Brain microvascular endothelial cell (primary cell): ENCODE data around the gene CTSK.

Experiments used
- DNase-seq: peaks from one replicate; pipeline ENCODE4 v3.0.0-alpha.2; 2020
- H3K27ac ChIP-seq: fragments of 250-450 bp; sonication (Bioruptor Pico); 2 replicates; pipeline ENCODE4 v1.5.1; 2020; ENCODE audit warnings: mild to moderate bottlenecking, moderate library complexity
- H3K27me3 ChIP-seq: fragments of 250-450 bp; sonication (Bioruptor Pico); replicated peaks from 2 replicates; pipeline ENCODE4 v1.5.1; 2020; ENCODE audit warnings: mild to moderate bottlenecking
- H3K36me3 ChIP-seq: fragments of 250-450 bp; sonication (Bioruptor Pico); replicated peaks from 2 replicates; pipeline ENCODE4 v1.5.1; 2020; ENCODE audit warnings: mild to moderate bottlenecking
- H3K4me3 ChIP-seq: 2 replicates; pipeline ENCODE4 v1.5.1; 2011; ENCODE audit warnings: low read depth, mild to moderate bottlenecking, control low read depth, low read length, moderate library complexity
- in situ Hi-C: cut with HindIII; loops from 2 replicates; pipeline ENCODE4 v1.10.0; 2017; ENCODE audit warnings: low sequenced_read_pairs, low pct_ligation_motif_present
- TF ChIP-seq, protein P1 (sequence below): IDR thresholded peaks from 2 replicates; pipeline ENCODE4 v1.5.1; 2011; ENCODE audit warnings: low read depth, mild to moderate bottlenecking, moderate library complexity, low read length, control low read depth, inconsistent platforms; ENCODE audit errors: missing control alignments

CTSK gene

DNA sequence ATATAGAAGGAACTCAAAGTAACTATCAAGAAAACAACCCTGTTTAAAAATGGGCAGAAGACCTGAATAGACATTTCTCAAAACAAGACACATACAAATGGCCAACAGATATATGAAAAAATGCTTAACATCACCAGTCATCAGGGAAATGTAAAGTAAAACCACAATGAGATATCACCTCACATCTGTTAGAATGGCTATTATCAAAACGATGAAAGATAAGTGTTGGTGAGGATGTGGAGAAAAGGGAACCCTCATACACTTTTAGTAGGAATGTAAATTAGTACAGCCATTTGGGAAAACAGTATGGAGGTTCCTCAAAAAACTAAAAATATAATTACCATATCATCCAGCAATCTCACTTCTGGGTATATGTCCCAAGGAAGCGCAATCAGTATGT, 45.5 kb downstream of the CTSK start:
- Histone ChIP-seq H3K27me3 (no peaks in the 10 kb centered on the region), H3K4me3 (no peak overlapping the region), H3K36me3 (no peaks in the 10 kb centered on the region), H3K27ac (no peak overlapping the region)
- in situ Hi-C loops = no loop called here
- DNase-seq = no peak
- TF ChIP-seq, protein P1, sequence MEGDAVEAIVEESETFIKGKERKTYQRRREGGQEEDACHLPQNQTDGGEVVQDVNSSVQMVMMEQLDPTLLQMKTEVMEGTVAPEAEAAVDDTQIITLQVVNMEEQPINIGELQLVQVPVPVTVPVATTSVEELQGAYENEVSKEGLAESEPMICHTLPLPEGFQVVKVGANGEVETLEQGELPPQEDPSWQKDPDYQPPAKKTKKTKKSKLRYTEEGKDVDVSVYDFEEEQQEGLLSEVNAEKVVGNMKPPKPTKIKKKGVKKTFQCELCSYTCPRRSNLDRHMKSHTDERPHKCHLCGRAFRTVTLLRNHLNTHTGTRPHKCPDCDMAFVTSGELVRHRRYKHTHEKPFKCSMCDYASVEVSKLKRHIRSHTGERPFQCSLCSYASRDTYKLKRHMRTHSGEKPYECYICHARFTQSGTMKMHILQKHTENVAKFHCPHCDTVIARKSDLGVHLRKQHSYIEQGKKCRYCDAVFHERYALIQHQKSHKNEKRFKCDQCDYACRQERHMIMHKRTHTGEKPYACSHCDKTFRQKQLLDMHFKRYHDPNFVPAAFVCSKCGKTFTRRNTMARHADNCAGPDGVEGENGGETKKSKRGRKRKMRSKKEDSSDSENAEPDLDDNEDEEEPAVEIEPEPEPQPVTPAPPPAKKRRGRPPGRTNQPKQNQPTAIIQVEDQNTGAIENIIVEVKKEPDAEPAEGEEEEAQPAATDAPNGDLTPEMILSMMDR = no peak

DNA sequence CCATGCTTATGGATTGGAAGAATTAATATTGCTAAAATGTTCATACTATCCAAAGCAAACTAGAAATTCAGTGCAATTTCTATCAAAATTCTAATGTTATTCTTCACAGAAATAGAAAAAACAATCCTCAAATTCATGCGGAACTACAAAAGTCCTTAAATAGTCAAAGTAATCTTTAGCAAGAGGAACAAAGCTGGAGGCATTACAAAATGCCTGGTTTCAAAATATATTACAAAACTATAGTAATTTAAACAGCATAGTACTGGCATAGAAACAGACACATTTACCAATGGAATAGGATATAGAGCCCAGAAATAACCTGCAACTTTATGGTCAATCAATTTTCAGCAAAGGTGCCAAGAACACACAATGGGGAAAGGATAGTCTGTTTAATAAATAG, 46.3 kb downstream of the CTSK start:
- in situ Hi-C loops = no loop called here
- H3K27me3 ChIP-seq = no peaks in the 10 kb centered on the region
- H3K4me3 ChIP-seq = no peak overlapping the region
- no peak overlapping the region for H3K27ac ChIP-seq
- TF ChIP-seq, protein P1 = no peak
- DNase-seq = no peak
- H3K36me3 ChIP-seq = no peaks in the 10 kb centered on the region

DNA sequence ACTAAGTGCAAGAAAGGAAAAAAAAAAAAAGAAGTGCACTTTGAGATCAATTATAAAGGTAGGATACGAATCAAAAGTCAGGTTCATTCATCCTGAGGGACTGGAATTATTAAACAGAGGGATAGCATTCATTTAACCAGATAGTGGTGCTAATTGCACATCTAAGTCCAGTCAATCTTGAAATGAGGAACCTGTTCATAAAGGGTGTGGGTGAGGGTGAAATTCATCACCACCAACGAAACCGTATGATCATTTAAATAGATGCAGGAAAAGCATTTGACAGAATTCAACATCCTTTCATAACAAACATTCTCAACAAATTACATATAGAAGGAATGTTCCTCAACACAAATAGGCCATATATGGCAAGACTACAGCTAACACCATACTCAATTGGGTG, 48.0 kb downstream of the CTSK start:
- H3K4me3 ChIP-seq = no peak overlapping the region
- in situ Hi-C loops = no loop called here
- H3K27ac ChIP-seq = no peak overlapping the region
- no peaks in the 10 kb centered on the region for H3K36me3 ChIP-seq
- TF ChIP-seq, protein P1 = no peak
- DNase-seq = no peak
- H3K27me3 ChIP-seq = no peaks in the 10 kb centered on the region

DNA sequence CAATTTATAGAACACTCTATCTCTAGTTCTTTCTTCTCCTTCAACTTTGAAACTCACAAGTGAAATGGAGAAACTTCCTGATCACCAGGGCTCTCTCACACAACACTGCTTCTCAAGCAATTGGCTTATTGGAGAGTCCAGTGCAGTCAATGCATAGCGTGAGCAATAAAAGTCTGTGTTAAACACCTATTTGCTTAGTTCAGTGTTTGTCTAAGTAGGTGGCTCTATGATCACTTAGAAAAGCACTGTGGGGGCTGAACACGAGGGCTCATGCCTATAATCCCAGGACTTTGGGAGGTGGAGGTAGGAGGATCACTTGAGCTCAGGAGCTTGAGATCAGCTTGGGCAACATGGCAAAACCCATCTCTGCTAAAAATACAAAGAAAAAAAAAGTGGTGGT, 54.6 kb downstream of the CTSK start:
- no peaks in the 10 kb centered on the region for H3K36me3 ChIP-seq
- in situ Hi-C loops = no loop called here
- TF ChIP-seq, protein P1 = no peak
- no peaks in the 10 kb centered on the region for H3K27me3 ChIP-seq
- no peak for DNase-seq
- no peak overlapping the region for H3K27ac ChIP-seq
- H3K4me3 ChIP-seq = no peak overlapping the region

DNA sequence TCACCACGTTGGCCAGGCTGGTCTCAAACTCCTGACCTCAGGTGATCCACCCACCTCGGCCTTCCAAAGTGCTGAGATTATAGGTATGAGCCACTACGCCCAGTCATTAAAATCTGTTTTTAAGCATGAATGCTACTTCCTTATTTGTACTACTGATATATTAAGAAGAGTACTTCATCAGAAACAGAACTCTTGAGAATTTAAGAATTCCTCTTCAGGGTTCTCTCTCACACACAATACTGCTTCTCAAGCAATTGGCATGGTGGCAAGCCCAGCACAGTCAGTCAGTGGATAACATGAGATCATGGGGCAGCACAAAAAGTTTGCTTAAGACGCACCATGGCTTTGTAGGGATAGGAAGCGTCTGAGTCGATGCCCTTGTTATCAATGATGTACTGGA, 56.6 kb downstream of the CTSK start:
- Histone ChIP-seq H3K4me3 (no peak overlapping the region), H3K36me3 (no peaks in the 10 kb centered on the region), H3K27ac (no peak overlapping the region), H3K27me3 (no peaks in the 10 kb centered on the region)
- DNase-seq = no peak
- TF ChIP-seq, protein P1 = no peak
- in situ Hi-C loops = no loop called here

DNA sequence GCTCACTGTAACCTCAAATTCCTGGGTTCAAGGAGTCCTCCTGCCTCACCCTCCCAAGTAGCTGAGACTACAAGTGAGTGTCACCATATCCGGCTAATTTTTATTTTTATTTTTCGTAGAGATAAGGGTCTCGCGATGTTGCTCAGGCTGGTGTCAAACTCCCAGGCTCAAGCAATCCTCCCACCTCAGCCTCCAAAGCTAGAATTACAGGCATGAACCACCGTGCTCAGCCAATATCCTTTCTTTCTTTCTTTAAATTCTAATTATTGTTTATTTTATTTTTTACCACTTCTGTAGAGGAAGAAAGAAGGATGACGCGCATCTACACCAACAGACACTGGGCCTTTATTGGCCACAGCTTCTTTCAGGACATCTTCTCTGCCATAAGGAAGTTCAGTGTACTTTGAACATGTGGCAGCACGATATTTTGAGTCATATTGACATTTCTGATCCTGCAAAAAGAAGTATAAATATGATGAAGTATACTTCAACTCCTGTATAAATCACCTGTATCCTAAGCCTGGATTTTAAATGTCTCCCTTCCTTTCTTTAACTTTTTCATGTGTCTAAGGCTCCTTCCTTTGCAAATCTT, 58.2 kb downstream of the CTSK start:
- H3K4me3 ChIP-seq = no peak overlapping the region
- H3K36me3 ChIP-seq = no peaks in the 10 kb centered on the region
- no peak for DNase-seq
- in situ Hi-C loops = no loop called here
- no peak overlapping the region for H3K27ac ChIP-seq
- TF ChIP-seq, protein P1 = no peak
- no peaks in the 10 kb centered on the region for H3K27me3 ChIP-seq
